Esophagus squamous epithelium (tissue), 5 donors: ENCODE data around the gene EXOC3L4. TPM values are rescaled to one million over a fixed set of nuclear protein-coding genes. Genes with fewer than 3 reads are reported as not detected.
"Not testable (repeated sequence)": the region's sequence is repeated elsewhere in the genome, so short reads cannot be mapped to it uniquely, and the experiment has no call there.

ENCODE experiments used
- DNase-seq: peaks from one replicate; lab custom pipeline; 2025; lab: John Stamatoyannopoulos, UW
- H3K27ac ChIP-seq, 4 donors: fragments of 200-600 bp; sonication (generic); one replicate each; pipeline ENCODE4 v1.5.1; 2016 to 2019; ENCODE audit warnings: mild to moderate bottlenecking in 1 of 4
- H3K27me3 ChIP-seq, 4 donors: fragments of 200-600 bp; sonication (generic); 1 replicate in 3 of 4; 2 replicates in 1 of 4; pipeline versions ENCODE4 v1.5.1 to v1.6.0; 2017 to 2021; ENCODE audit warnings: antibody characterized with exemption in 1 of 4
- H3K36me3 ChIP-seq, 3 donors: fragments of 200-600 bp; sonication (generic); one replicate each; pipeline ENCODE4 v1.5.1; 2016 to 2019
- H3K4me1 ChIP-seq, 3 donors: fragments of 200-600 bp; sonication (generic); one replicate each; pipeline ENCODE4 v1.5.1; 2017 to 2019
- H3K4me3 ChIP-seq, 4 donors: fragments of 200-600 bp; sonication (generic); 1 replicate in 3 of 4; 2 replicates in 1 of 4; pipeline ENCODE4 v1.5.1; 2016 to 2019; ENCODE audit warnings: mild to moderate bottlenecking in 2 of 4, moderate library complexity in 1 of 4
- H3K9me3 ChIP-seq, 3 donors: fragments of 200-600 bp; sonication (generic); one replicate each; pipeline ENCODE4 v1.5.1; 2016 to 2019
- CTCF ChIP-seq, 6 experiments: fragments of 450-650 bp in 4 of 6; fragments of 200-600 bp in 2 of 6; sonication (generic) in 2 of 6; IDR thresholded peaks; one replicate each; pipeline ENCODE4 v1.5.1; 2016 to 2019; ENCODE audit warnings: antibody characterized with exemption in 6 of 6, mild to moderate bottlenecking in 4 of 6, moderate library complexity in 4 of 6
- POLR2A ChIP-seq, 4 donors: fragments of 450-650 bp; IDR thresholded peaks; one replicate each; pipeline ENCODE4 v1.6.1; 2017; ENCODE audit warnings: antibody characterized with exemption in 4 of 4, mild to moderate bottlenecking in 4 of 4, moderate library complexity in 3 of 4
- WGBS, 2 donors: methylation state at CpG; one replicate each; pipeline ENCODE4 v1.1.5; 2018; 5-methylcytosine and 5-hydroxymethylcytosine counted together
- intact Hi-C: fragments of 100-400 bp; cut with DNase I; formaldehyde crosslinking; loops from one replicate; pipeline ENCODE4 v1.15.0; 2022
- total RNA-seq, 4 donors: library from RNA; depleted of rRNA; stranded (reverse); fragments of >200 nt; gene quantifications; one replicate each; pipeline ENCODE4 v1.1.0, GENCODE V29; 2016
- donor health status: DM: yes; HTN: yes; CAD: no.

Gene EXOC3L4
- total RNA-seq, 4 donors from 2014 or later, result 1.00 TPM; not detected in 3

GRCh38 chr14:103115845-103116572 lies 21.5 kb downstream of the EXOC3L4 start:
- H3K4me3 ChIP-seq, result no peak overlapping the region
- TF ChIP-seq POLR2A (IDR thresholded peaks at IDR 0.05) (no peak), CTCF (IDR thresholded peaks at IDR 0.05) (no peak)
- H3K36me3 ChIP-seq, result no peaks in the 10 kb centered on the region
- no peak for DNase-seq
- 78 to 90% methylated on average over 5 to 6 of the region's 10 CpGs for WGBS, 2 donors
- intact Hi-C loops, result no loop called here
- no peaks in the 10 kb centered on the region for H3K9me3 ChIP-seq
- peaks cover 0 to 1% (median 0%) of the 10 kb centered on the region in 4 donors for H3K27me3 ChIP-seq
- peak overlapping the region in 1 of 4 donors; percentile 47 for H3K27ac ChIP-seq
- peaks cover 23 to 81% (median 45%) of the 10 kb centered on the region in 3 donors for H3K4me1 ChIP-seq

GRCh38 chr14:103116636-103117035 lies 22.1 kb downstream of the EXOC3L4 start:
- Histone ChIP-seq H3K4me3 (no peak overlapping the region), H3K9me3 (no peaks in the 10 kb centered on the region), H3K36me3 (no peaks in the 10 kb centered on the region), H3K4me1 (peaks cover 22 to 81% (median 45%) of the 10 kb centered on the region in 3 donors), H3K27me3 (peaks cover 0 to 6% (median 0%) of the 10 kb centered on the region in 4 donors), H3K27ac (no peak overlapping the region)
- no peak for TF ChIP-seq CTCF (IDR thresholded peaks at IDR 0.05)
- no peak for TF ChIP-seq POLR2A (IDR thresholded peaks at IDR 0.05)
- 89 to 95% methylated on average over 17 of the region's 17 CpGs for WGBS, 2 donors
- no peak for DNase-seq
- intact Hi-C loops, result no loop called here

GRCh38 chr14:103117499-103117898 lies 23.0 kb downstream of the EXOC3L4 start:
- H3K36me3 ChIP-seq, DNase-seq, H3K4me3 ChIP-seq, H3K9me3 ChIP-seq, intact Hi-C loops: not testable (repeated sequence)
- WGBS, 2 donors, result 96% methylated on average over 7 of the region's 7 CpGs
- Histone ChIP-seq H3K27me3 (peaks cover 0 to 12% (median 0%) of the 10 kb centered on the region in 4 donors), H3K27ac (peak overlapping the region in 1 of 4 donors; percentile 86), H3K4me1 (peaks cover 23 to 81% (median 45%) of the 10 kb centered on the region in 3 donors)

GRCh38 chr14:103118018-103118662 lies 23.6 kb downstream of the EXOC3L4 start:
- Histone ChIP-seq H3K36me3 (no peaks in the 10 kb centered on the region), H3K4me3 (no peak overlapping the region), H3K4me1 (peaks cover 29 to 81% (median 49%) of the 10 kb centered on the region in 3 donors), H3K9me3 (no peaks in the 10 kb centered on the region), H3K27ac (peak overlapping the region; percentile 43 to 86 (median 60)), H3K27me3 (peaks cover 0 to 18% (median 0%) of the 10 kb centered on the region in 4 donors)
- TF ChIP-seq CTCF (IDR thresholded peaks at IDR 0.05) (no peak), POLR2A (IDR thresholded peaks at IDR 0.05) (no peak)
- 59 to 64% methylated on average over 2 to 5 of the region's 10 CpGs for WGBS, 2 donors
- intact Hi-C loops, result no loop called here
- DNase-seq, result no peak

- no peak overlapping the region for H3K4me3 ChIP-seq
- intact Hi-C loops, result no loop called here
- H3K36me3 ChIP-seq, result no peaks in the 10 kb centered on the region
- peak overlapping the region; percentile 43 to 86 (median 60) for H3K27ac ChIP-seq
- peaks cover 36 to 81% (median 54%) of the 10 kb centered on the region in 3 donors for H3K4me1 ChIP-seq
- no peak for DNase-seq
- H3K9me3 ChIP-seq, result no peaks in the 10 kb centered on the region
- WGBS, 2 donors, result 56 to 86% methylated on average over 6 to 8 of the region's 9 CpGs
- TF ChIP-seq CTCF (IDR thresholded peaks at IDR 0.05), result no peak
- TF ChIP-seq POLR2A (IDR thresholded peaks at IDR 0.05), result no peak
- peaks cover 0 to 24% (median 0%) of the 10 kb centered on the region in 4 donors for H3K27me3 ChIP-seq
These were observed 24.3 kb downstream of the EXOC3L4 start for GRCh38 chr14:103118663-103119404.

GRCh38 chr14:103119527-103119926 lies 25.0 kb downstream of the EXOC3L4 start:
- H3K27ac ChIP-seq, result peak overlapping the region in 2 of 4 donors; percentile 92 to 96
- WGBS, 2 donors, result 85 to 87% methylated on average over 7 to 8 of the region's 8 CpGs

More at GRCh38 chr14:103119527-103119926, 25.0 kb downstream of the EXOC3L4 start:
- H3K4me3 ChIP-seq, intact Hi-C loops, H3K9me3 ChIP-seq, DNase-seq, H3K36me3 ChIP-seq: not testable (repeated sequence)
- Histone ChIP-seq H3K4me1 (peaks cover 43 to 81% (median 57%) of the 10 kb centered on the region in 3 donors), H3K27me3 (peaks cover 0 to 31% (median 0%) of the 10 kb centered on the region in 4 donors)
